Hepatocyte (in vitro differentiated cells): ENCODE measurements around the gene STX1B. TPM values are rescaled to one million over a fixed set of nuclear protein-coding genes. Genes with fewer than 3 reads are reported as not detected.

Source experiments
- DNase-seq: peaks from one replicate; pipeline ENCODE4 v3.0.0-alpha.2; 2016; ENCODE audit warnings: low spot score
- H2AFZ ChIP-seq: fragments of 200-600 bp; sonication (generic); 2 replicates; pipeline ENCODE4 v1.6.0; 2016; ENCODE audit warnings: antibody characterized with exemption, mild to moderate bottlenecking
- H3K27ac ChIP-seq: fragments of 200-600 bp; sonication (generic); 2 replicates; pipeline ENCODE4 v1.5.1; 2016; ENCODE audit warnings: mild to moderate bottlenecking
- H3K27me3 ChIP-seq: fragments of 200-600 bp; sonication (generic); 2 replicates; pipeline ENCODE4 v1.6.1; 2016
- H3K36me3 ChIP-seq: fragments of 200-600 bp; sonication (generic); replicated peaks from 2 replicates; pipeline ENCODE4 v1.5.1; 2016; ENCODE audit warnings: low read depth; ENCODE audit not compliant: insufficient read depth
- H3K4me1 ChIP-seq: fragments of 200-600 bp; sonication (generic); 2 replicates; pipeline ENCODE4 v1.5.1; 2016; ENCODE audit warnings: mild to moderate bottlenecking, moderate library complexity; ENCODE audit not compliant: insufficient read depth
- H3K4me2 ChIP-seq: fragments of 200-600 bp; sonication (generic); 2 replicates; pipeline ENCODE4 v1.6.0; 2016
- H3K4me3 ChIP-seq: fragments of 200-600 bp; sonication (generic); 2 replicates; pipeline ENCODE4 v1.5.1; 2016; ENCODE audit warnings: mild to moderate bottlenecking
- H3K79me2 ChIP-seq: fragments of 200-600 bp; sonication (generic); 2 replicates; pipeline ENCODE4 v1.6.0; 2017; ENCODE audit warnings: mild to moderate bottlenecking
- H3K9me2 ChIP-seq: fragments of 200-600 bp; sonication (generic); replicated peaks from 2 replicates; pipeline ENCODE4 v1.6.0; 2017; ENCODE audit warnings: mild to moderate bottlenecking; ENCODE audit not compliant: insufficient read depth
- H3K9me3 ChIP-seq: fragments of 200-600 bp; sonication (generic); 2 replicates; pipeline ENCODE4 v1.5.1; 2016; ENCODE audit warnings: low read depth, mild to moderate bottlenecking
- H4K20me1 ChIP-seq: fragments of 200-600 bp; sonication (generic); 2 replicates; pipeline ENCODE4 v1.6.0; 2016; ENCODE audit warnings: mild to moderate bottlenecking; ENCODE audit not compliant: insufficient read depth, poor library complexity, severe bottlenecking
- EZH2 ChIP-seq: fragments of 200-600 bp; sonication (generic); IDR thresholded peaks from 2 replicates; pipeline ENCODE4 v1.6.1; 2016; ENCODE audit warnings: antibody characterized with exemption, mild to moderate bottlenecking, borderline replicate concordance
- EZH2phosphoT487 ChIP-seq: fragments of 200-600 bp; sonication (generic); IDR thresholded peaks from one replicate; pipeline ENCODE4 v1.6.1; 2018; ENCODE audit warnings: antibody characterized with exemption, mild to moderate bottlenecking, low read depth, moderate library complexity; ENCODE audit not compliant: unreplicated experiment, severe bottlenecking
- WGBS: methylation state at CpG from one replicate; pipeline ENCODE4 v1.1.6; 2016; ENCODE audit warnings: low lambda C conversion rate; ENCODE audit errors: missing lambda C conversion rate; 5-methylcytosine and 5-hydroxymethylcytosine counted together
- polyA plus RNA-seq: library from polyadenylated mRNA; unstranded; fragments of >200 nt; fragmentation: Nextera tagmentation; extraction: Ambion mirVana; gene quantifications from 2 replicates; pipeline ENCODE4 v1.2.1, GENCODE V29; 2016
- total RNA-seq: library from RNA; depleted of rRNA; stranded (reverse); fragments of >200 nt; gene quantifications from 2 replicates; pipeline ENCODE4 v1.2.3, GENCODE V29; 2014
- TF ChIP-seq, protein P1 (sequence below): fragments of 200-600 bp; sonication (generic); IDR thresholded peaks from 2 replicates; pipeline ENCODE4 v1.5.1; 2016; ENCODE audit warnings: antibody characterized with exemption, mild to moderate bottlenecking; ENCODE audit not compliant: poor library complexity

Gene STX1B
- total and polyA plus RNA-seq, 2 experiments from 2014 or later, result 0.87 to 2.7 TPM

DNA sequence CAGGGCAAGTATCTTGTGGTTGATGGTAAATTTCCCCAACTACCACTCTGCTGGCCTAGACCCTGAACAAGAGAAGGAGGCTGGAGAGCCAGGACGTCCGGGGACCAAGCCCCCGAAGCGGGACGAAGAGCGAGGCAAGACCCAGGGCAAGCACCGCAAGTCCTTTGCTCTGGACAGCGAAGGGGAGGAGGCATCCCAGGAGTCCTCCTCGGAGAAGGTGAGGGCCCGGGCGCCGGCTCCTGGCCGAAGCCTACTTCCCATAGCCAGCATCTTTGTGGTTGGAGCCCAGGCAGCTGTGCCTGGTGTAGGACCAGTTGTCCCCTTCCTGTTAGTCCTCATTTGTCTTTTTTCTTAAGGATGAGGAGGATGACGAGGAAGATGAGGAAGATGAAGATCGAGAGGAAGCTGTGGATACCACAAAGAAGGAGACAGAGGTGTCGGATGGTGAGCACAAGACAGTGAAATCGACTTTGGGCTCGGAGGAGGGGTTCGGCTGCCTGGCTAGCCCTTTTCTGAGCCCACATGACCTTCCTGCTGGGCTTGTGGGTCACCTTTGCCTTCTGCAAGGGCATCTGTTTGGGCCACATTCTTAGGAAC, 41.1 kb downstream of the STX1B start:
- H3K27me3 ChIP-seq, result no peaks in the 10 kb centered on the region
- no peak for DNase-seq
- no peak overlapping the region for H3K4me3 ChIP-seq
- H3K27ac ChIP-seq, result no peak overlapping the region
- no peak for TF ChIP-seq EZH2phosphoT487
- TF ChIP-seq, protein P1, sequence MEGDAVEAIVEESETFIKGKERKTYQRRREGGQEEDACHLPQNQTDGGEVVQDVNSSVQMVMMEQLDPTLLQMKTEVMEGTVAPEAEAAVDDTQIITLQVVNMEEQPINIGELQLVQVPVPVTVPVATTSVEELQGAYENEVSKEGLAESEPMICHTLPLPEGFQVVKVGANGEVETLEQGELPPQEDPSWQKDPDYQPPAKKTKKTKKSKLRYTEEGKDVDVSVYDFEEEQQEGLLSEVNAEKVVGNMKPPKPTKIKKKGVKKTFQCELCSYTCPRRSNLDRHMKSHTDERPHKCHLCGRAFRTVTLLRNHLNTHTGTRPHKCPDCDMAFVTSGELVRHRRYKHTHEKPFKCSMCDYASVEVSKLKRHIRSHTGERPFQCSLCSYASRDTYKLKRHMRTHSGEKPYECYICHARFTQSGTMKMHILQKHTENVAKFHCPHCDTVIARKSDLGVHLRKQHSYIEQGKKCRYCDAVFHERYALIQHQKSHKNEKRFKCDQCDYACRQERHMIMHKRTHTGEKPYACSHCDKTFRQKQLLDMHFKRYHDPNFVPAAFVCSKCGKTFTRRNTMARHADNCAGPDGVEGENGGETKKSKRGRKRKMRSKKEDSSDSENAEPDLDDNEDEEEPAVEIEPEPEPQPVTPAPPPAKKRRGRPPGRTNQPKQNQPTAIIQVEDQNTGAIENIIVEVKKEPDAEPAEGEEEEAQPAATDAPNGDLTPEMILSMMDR, result no peak
- TF ChIP-seq EZH2, result no peak
- H3K9me2 ChIP-seq, result no peaks in the 10 kb centered on the region
- no peaks in the 10 kb centered on the region for H4K20me1 ChIP-seq
- H3K36me3 ChIP-seq, result no peaks in the 10 kb centered on the region
- 96% methylated on average over 19 of the region's 19 CpGs for WGBS
- H3K9me3 ChIP-seq, result no peaks in the 10 kb centered on the region
- no peak overlapping the region for H3K4me2 ChIP-seq
- H3K79me2 ChIP-seq, result no peaks in the 10 kb centered on the region
- H3K4me1 ChIP-seq, result no peaks in the 10 kb centered on the region
- no peak overlapping the region for H2AFZ ChIP-seq

DNA sequence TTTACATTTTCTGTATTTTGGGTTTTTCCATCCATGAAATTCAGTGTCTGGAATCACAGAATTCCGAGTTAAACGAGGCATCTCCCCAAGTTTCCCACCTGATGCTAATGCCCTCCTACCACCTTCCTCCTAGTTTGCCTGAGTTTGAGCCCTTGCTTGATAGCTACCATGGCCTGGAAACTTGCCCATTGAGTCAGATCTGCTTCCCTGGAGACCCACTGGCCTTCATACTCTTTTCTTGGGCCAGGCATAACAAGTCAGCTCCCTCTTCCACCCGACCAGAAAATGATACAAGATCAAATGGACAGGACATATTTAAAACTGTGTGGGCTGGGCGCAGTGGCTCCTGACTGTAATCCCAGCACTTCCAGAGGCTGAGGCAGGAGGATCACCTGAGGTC, 42.6 kb downstream of the STX1B start:
- H3K36me3 ChIP-seq, result no peaks in the 10 kb centered on the region
- no peaks in the 10 kb centered on the region for H3K79me2 ChIP-seq
- DNase-seq, result no peak
- no peak overlapping the region for H3K27ac ChIP-seq
- WGBS, result 94% methylated on average over 4 of the region's 4 CpGs
- TF ChIP-seq EZH2phosphoT487 (no peak), EZH2 (no peak)
- TF ChIP-seq, protein P1, result no peak
- no peak overlapping the region for H3K4me3 ChIP-seq
- H2AFZ ChIP-seq, result no peak overlapping the region
- H4K20me1 ChIP-seq, result no peaks in the 10 kb centered on the region
- H3K4me1 ChIP-seq, result no peaks in the 10 kb centered on the region
- H3K4me2 ChIP-seq, result no peak overlapping the region
- no peaks in the 10 kb centered on the region for H3K9me2 ChIP-seq
- H3K27me3 ChIP-seq, result no peaks in the 10 kb centered on the region
- no peaks in the 10 kb centered on the region for H3K9me3 ChIP-seq

DNA sequence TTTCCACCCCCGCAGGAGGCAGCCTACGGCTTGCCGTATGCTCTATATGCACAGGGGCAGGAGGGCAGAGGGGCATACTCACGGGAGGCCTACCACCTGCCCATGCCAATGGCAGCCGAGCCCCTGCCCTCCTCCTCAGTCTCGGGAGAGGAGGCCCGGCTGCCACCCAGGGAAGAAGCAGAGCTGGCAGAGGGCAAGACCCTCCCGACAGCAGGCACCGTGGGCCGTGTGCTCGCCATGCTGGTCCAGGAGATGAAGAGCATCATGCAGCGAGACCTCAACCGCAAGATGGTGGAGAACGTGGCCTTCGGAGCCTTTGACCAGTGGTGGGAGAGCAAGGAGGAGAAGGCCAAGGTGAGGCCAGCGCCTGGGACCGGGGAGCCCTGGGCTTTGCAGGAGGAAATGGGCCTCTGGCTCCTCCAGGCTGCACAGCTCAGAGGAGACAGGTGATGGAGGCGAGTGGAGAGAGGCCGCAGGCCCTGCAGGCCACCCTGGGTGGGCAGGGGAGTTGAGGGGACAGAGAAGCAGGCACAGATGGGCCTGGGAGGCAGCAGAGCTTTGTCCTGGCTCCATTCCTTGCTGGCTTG, 44.3 kb downstream of the STX1B start:
- H3K9me3 ChIP-seq, result no peaks in the 10 kb centered on the region
- 95% methylated on average over 19 of the region's 19 CpGs for WGBS
- no peaks in the 10 kb centered on the region for H3K4me1 ChIP-seq
- H3K27ac ChIP-seq, result no peak overlapping the region
- H4K20me1 ChIP-seq, result no peaks in the 10 kb centered on the region
- H2AFZ ChIP-seq, result no peak overlapping the region
- no peaks in the 10 kb centered on the region for H3K27me3 ChIP-seq
- H3K4me2 ChIP-seq, result no peak overlapping the region
- no peak overlapping the region for H3K4me3 ChIP-seq
- peaks cover 3% of the 10 kb centered on the region for H3K36me3 ChIP-seq
- DNase-seq, result no peak
- H3K9me2 ChIP-seq, result no peaks in the 10 kb centered on the region
- TF ChIP-seq, protein P1, result no peak
- TF ChIP-seq EZH2phosphoT487, result no peak
- TF ChIP-seq EZH2, result no peak
- H3K79me2 ChIP-seq, result no peaks in the 10 kb centered on the region
